Measurements from ENCODE around the gene TPCN1.

DNA sequence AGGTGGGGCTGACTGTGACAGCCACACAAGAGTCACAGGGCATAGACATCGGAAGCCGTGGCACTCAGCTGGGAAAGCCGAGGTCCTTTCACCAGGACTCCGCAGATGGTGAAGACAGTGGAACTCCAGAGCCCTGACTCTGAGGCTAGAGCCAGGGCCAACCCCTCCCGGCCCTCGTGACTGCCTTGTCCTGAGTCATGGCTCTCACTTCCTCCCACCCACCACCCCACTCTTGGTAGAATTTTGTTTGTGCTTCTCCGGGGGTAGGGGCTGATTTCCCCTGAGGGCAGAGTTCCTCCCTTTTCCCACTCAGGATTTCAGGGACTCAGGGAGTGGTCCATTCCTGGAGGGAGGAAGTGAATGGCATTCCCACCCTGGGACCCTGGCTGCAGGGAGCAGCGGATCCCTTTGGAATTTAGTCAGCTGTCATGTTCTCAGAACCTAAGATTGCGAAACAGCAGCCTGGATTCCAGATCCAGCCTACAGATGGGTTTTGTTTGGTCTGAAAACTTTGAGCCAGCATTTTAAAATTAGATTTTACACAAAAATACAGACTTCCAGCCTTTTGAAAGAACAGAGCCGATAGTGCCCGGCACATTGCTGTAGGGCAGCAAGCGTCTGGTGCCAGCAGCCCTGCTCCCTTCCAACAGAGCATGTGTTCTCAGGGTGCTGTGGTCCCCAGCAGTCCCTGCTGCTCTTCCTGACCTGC is 50.7 kb downstream of the TPCN1 start:
- TF ChIP-seq, protein P1, sequence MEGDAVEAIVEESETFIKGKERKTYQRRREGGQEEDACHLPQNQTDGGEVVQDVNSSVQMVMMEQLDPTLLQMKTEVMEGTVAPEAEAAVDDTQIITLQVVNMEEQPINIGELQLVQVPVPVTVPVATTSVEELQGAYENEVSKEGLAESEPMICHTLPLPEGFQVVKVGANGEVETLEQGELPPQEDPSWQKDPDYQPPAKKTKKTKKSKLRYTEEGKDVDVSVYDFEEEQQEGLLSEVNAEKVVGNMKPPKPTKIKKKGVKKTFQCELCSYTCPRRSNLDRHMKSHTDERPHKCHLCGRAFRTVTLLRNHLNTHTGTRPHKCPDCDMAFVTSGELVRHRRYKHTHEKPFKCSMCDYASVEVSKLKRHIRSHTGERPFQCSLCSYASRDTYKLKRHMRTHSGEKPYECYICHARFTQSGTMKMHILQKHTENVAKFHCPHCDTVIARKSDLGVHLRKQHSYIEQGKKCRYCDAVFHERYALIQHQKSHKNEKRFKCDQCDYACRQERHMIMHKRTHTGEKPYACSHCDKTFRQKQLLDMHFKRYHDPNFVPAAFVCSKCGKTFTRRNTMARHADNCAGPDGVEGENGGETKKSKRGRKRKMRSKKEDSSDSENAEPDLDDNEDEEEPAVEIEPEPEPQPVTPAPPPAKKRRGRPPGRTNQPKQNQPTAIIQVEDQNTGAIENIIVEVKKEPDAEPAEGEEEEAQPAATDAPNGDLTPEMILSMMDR (IDR thresholded peaks at IDR 0.05; ENCODE audit: insufficient read depth, low read length, poor library complexity, severe bottlenecking): no peak
- no peak for TF ChIP-seq EZH2phosphoT487 (conservative IDR thresholded peaks at IDR 0.05; ENCODE audit: low read length)
